ENCODE data around the gene SMPD3.

Gene SMPD3

DNA sequence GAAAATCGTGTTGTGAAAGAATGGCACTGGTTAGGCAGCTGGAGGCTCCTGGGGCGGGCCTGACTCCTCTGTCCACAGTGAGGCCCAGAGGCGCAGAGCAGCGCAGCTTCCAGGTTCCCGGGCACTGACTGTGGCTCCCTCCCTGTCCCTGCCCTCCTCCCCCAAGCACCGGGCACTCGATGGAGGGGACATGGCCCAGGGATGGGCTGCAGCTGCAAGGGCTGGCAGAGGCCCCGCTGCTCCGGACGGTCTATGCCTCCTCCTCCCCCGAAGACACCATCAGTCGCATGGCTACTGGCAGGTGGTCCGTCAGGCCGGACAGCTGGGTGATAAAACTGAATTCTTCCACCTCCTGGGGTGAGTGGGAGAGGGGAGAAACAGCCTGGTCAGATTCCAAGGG lies 87.4 kb downstream of the SMPD3 start:
- H3K4me1 ChIP-seq (ENCODE audit: control insufficient read depth, insufficient read depth, low read length, poor library complexity, severe bottlenecking): peaks cover 7% of the 10 kb centered on the region
- no peak overlapping the region for H3K4me3 ChIP-seq (ENCODE audit: extremely low read depth, insufficient read depth, low read length, poor library complexity, severe bottlenecking)
- WGBS, 2 experiments (ENCODE audit: insufficient coverage in 2 of 2): 81 to 86% methylated on average over 5 to 10 of the region's 14 CpGs
- peaks cover 21% of the 10 kb centered on the region for H3K36me3 ChIP-seq (ENCODE audit: control insufficient read depth, insufficient read depth, low read length)
- no peak overlapping the region for H3K27ac ChIP-seq (ENCODE audit: low read depth, low read length, severe bottlenecking)
- H3K9me3 ChIP-seq (ENCODE audit: control insufficient read depth, low read length): no peaks in the 10 kb centered on the region

GRCh38 chr16:68360547-68360946 lies 87.8 kb downstream of the SMPD3 start:
- no peaks in the 10 kb centered on the region for H3K9me3 ChIP-seq (ENCODE audit: control insufficient read depth, low read length)
- no peak overlapping the region for H3K27ac ChIP-seq (ENCODE audit: low read depth, low read length, severe bottlenecking)
- H3K4me1 ChIP-seq (ENCODE audit: control insufficient read depth, insufficient read depth, low read length, poor library complexity, severe bottlenecking): peaks cover 7% of the 10 kb centered on the region
- H3K36me3 ChIP-seq (ENCODE audit: control insufficient read depth, insufficient read depth, low read length): peaks cover 26% of the 10 kb centered on the region
- no peak overlapping the region for H3K4me3 ChIP-seq (ENCODE audit: extremely low read depth, insufficient read depth, low read length, poor library complexity, severe bottlenecking)
- WGBS, 2 experiments (ENCODE audit: insufficient coverage in 2 of 2): 92 to 94% methylated on average over 17 to 18 of the region's 18 CpGs

DNA sequence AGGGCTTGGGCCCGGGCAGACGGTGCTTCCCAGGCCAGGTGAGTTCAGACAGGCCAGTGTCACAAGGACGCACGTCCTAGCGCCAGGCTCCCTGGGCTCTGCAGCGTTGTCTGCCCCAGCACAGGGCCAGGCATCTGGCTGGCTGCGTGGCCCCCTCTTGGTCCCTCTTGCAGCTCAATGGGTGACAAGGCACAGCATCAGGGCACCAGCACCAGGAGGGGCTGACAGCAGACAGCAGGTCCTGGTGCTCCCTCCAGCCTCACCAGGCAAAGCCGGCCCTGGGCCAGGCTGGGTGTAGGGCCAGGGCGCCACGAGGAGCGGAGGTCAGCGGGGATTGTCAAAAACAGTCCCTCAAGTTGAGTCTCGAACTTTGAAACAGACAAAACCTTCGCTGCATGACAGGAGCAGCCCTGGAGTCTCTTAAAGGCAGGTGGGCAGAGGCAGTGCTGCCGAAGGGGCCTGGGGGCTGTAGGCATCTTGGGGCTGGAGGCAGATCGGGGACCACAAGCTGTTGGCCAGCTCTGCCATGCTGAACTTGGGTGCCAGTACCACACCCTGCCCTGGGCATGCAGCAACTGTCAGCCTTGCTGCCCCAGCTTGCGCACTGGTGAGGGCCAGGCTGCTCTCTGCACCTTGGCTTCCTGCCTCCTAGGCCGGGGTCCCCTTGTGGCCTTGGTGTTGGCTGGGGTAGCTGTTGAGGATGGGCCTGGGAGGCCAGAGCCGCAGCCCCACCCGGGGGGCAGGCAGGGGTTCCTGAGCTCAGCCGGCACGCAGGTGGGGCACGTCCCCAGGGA lies 88.7 kb downstream of the SMPD3 start:
- Histone ChIP-seq H3K4me1 (ENCODE audit: control insufficient read depth, insufficient read depth, low read length, poor library complexity, severe bottlenecking) (peaks cover 7% of the 10 kb centered on the region), H3K9me3 (ENCODE audit: control insufficient read depth, low read length) (no peaks in the 10 kb centered on the region), H3K36me3 (ENCODE audit: control insufficient read depth, insufficient read depth, low read length) (peaks cover 32% of the 10 kb centered on the region), H3K4me3 (ENCODE audit: extremely low read depth, insufficient read depth, low read length, poor library complexity, severe bottlenecking) (no peak overlapping the region), H3K27ac (ENCODE audit: low read depth, low read length, severe bottlenecking) (no peak overlapping the region)
- 93 to 97% methylated on average over 18 to 23 of the region's 23 CpGs for WGBS, 2 experiments (ENCODE audit: insufficient coverage in 2 of 2)

DNA sequence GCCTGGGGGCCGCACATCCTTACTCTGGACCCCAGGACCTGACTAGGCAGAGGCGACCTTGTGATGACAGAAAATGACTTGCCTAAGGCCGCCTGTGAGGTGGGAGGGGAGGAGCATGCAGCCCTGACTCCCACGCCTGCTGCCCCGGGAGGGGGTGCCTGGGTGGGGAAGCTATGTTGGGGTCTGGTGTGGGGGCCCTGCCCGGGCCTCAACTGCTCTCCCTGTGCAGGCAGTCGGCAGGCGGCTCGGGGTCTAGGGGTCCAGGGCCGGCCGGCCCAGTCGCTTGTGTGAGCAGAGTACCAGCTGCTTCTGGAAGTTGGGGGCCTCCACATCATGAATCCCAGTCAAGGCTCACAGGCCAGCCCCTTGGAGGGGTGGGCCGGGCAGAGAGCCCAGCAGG lies 89.4 kb downstream of the SMPD3 start:
- Histone ChIP-seq H3K9me3 (ENCODE audit: control insufficient read depth, low read length) (no peaks in the 10 kb centered on the region), H3K4me1 (ENCODE audit: control insufficient read depth, insufficient read depth, low read length, poor library complexity, severe bottlenecking) (peaks cover under 1% of the 10 kb centered on the region), H3K27ac (ENCODE audit: low read depth, low read length, severe bottlenecking) (no peak overlapping the region), H3K36me3 (ENCODE audit: control insufficient read depth, insufficient read depth, low read length) (peaks cover 38% of the 10 kb centered on the region), H3K4me3 (ENCODE audit: extremely low read depth, insufficient read depth, low read length, poor library complexity, severe bottlenecking) (no peak overlapping the region)
- 95 to 98% methylated on average over 10 to 11 of the region's 13 CpGs for WGBS, 2 experiments (ENCODE audit: insufficient coverage in 2 of 2)

- Histone ChIP-seq H3K36me3 (ENCODE audit: control insufficient read depth, insufficient read depth, low read length) (peaks cover 48% of the 10 kb centered on the region), H3K4me3 (ENCODE audit: extremely low read depth, insufficient read depth, low read length, poor library complexity, severe bottlenecking) (no peak overlapping the region), H3K4me1 (ENCODE audit: control insufficient read depth, insufficient read depth, low read length, poor library complexity, severe bottlenecking) (no peaks in the 10 kb centered on the region), H3K27ac (ENCODE audit: low read depth, low read length, severe bottlenecking) (no peak overlapping the region), H3K9me3 (ENCODE audit: control insufficient read depth, low read length) (no peaks in the 10 kb centered on the region)
- WGBS, 2 experiments (ENCODE audit: insufficient coverage in 2 of 2): 91 to 99% methylated on average over 9 of the region's 11 CpGs
Observed at GRCh38 chr16:68357923-68358322, 90.4 kb downstream of the SMPD3 start.

GRCh38 chr16:68357521-68357922 lies 90.8 kb downstream of the SMPD3 start:
- H3K4me1 ChIP-seq (ENCODE audit: control insufficient read depth, insufficient read depth, low read length, poor library complexity, severe bottlenecking): no peaks in the 10 kb centered on the region
- H3K36me3 ChIP-seq (ENCODE audit: control insufficient read depth, insufficient read depth, low read length): peaks cover 52% of the 10 kb centered on the region
- 93 to 100% methylated on average over 3 of the region's 9 CpGs for WGBS, 2 experiments (ENCODE audit: insufficient coverage in 2 of 2)
- H3K9me3 ChIP-seq (ENCODE audit: control insufficient read depth, low read length): no peaks in the 10 kb centered on the region
- no peak overlapping the region for H3K27ac ChIP-seq (ENCODE audit: low read depth, low read length, severe bottlenecking)
- H3K4me3 ChIP-seq (ENCODE audit: extremely low read depth, insufficient read depth, low read length, poor library complexity, severe bottlenecking): no peak overlapping the region

GRCh38 chr16:68356919-68357286 lies 91.4 kb downstream of the SMPD3 start:
- H3K27ac ChIP-seq (ENCODE audit: low read depth, low read length, severe bottlenecking): no peak overlapping the region
- no peak overlapping the region for H3K4me3 ChIP-seq (ENCODE audit: extremely low read depth, insufficient read depth, low read length, poor library complexity, severe bottlenecking)
- 95 to 100% methylated on average over 3 to 4 of the region's 5 CpGs for WGBS, 2 experiments (ENCODE audit: insufficient coverage in 2 of 2)
- peaks cover 58% of the 10 kb centered on the region for H3K36me3 ChIP-seq (ENCODE audit: control insufficient read depth, insufficient read depth, low read length)
- no peaks in the 10 kb centered on the region for H3K9me3 ChIP-seq (ENCODE audit: control insufficient read depth, low read length)
- no peaks in the 10 kb centered on the region for H3K4me1 ChIP-seq (ENCODE audit: control insufficient read depth, insufficient read depth, low read length, poor library complexity, severe bottlenecking)

DNA sequence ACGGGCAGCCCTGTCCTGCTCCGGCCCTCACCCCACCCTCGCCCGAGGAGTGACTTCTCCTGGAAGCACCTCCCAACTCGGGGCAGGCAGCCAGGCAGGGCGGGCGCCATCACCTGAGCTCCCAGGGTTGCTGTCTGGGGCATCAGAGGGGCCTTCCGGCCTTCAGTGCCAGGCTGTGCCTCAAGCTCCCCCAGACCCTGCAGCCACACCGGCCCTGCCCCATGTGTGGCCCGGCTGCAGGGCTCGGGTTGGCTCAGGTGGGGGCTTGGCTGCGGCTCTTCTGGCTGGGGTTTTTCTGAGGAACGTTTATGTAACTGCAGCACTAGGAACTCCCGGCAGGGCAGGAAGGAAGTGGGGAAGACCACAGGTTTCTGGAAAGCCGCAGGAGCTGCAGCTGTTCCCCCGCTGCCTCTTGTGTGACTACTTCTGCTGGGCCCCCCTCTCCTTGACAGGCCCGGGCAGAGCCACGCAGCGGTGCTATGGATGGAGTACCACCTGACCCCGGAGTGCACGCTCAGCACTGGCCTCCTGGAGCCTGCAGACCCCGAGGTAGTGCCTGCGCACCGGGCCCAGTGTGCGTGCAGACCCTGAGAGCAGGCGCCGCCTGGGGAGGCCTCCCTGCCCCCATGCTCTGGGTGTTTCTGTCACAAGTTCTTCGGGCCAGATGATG lies 91.9 kb downstream of the SMPD3 start:
- Histone ChIP-seq H3K9me3 (ENCODE audit: control insufficient read depth, low read length) (no peaks in the 10 kb centered on the region), H3K27ac (ENCODE audit: low read depth, low read length, severe bottlenecking) (no peak overlapping the region), H3K36me3 (ENCODE audit: control insufficient read depth, insufficient read depth, low read length) (peaks cover 62% of the 10 kb centered on the region), H3K4me1 (ENCODE audit: control insufficient read depth, insufficient read depth, low read length, poor library complexity, severe bottlenecking) (no peaks in the 10 kb centered on the region), H3K4me3 (ENCODE audit: extremely low read depth, insufficient read depth, low read length, poor library complexity, severe bottlenecking) (no peak overlapping the region)
- 95 to 96% methylated on average over 23 to 26 of the region's 28 CpGs for WGBS, 2 experiments (ENCODE audit: insufficient coverage in 2 of 2)

DNA sequence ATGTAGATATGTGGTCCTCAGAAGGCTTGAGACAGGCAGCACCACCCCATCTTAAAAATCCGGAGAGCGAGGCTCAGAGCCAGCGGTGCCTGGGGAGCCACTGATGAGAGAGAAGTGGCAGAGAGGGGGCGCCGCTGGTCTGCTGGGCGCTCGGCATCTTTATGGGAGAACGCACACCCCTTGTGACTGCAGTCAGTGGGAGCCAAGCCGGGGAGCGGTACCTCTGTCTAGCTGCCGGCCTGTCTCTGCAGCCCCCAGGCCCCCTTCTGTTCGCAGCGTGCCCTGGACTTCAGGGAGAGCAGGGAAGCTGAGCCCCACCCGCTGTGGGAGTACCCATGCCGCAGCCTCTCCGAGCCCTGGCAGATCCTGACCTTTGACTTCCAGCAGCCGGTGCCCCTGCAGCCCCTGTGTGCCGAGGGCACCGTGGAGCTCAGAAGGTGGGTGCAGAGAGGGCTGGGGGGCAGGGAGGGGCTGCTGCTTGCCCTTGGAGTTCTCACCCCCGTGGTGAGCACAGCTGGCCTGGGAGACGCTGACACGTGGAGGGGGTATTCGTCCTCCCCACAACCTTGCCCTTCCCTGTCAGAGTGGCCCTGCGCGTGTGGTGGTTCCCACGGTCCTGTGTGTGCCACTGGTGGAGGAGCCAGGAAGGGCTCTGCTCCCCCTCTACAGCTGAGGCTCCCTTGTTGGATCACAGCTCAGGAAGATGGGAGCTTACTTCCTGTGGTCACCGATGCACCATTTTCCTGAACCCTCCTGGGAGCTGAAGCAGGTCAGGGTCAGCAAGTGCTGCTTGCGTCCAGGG lies 92.7 kb downstream of the SMPD3 start:
- Histone ChIP-seq H3K4me1 (ENCODE audit: control insufficient read depth, insufficient read depth, low read length, poor library complexity, severe bottlenecking) (no peaks in the 10 kb centered on the region), H3K4me3 (ENCODE audit: extremely low read depth, insufficient read depth, low read length, poor library complexity, severe bottlenecking) (no peak overlapping the region), H3K9me3 (ENCODE audit: control insufficient read depth, low read length) (no peaks in the 10 kb centered on the region), H3K27ac (ENCODE audit: low read depth, low read length, severe bottlenecking) (no peak overlapping the region), H3K36me3 (ENCODE audit: control insufficient read depth, insufficient read depth, low read length) (peaks cover 67% of the 10 kb centered on the region)
- 91 to 96% methylated on average over 24 of the region's 28 CpGs for WGBS, 2 experiments (ENCODE audit: insufficient coverage in 2 of 2)

GRCh38 chr16:68354816-68355215 lies 93.5 kb downstream of the SMPD3 start:
- H3K36me3 ChIP-seq (ENCODE audit: control insufficient read depth, insufficient read depth, low read length): peaks cover 75% of the 10 kb centered on the region
- H3K9me3 ChIP-seq (ENCODE audit: control insufficient read depth, low read length): no peaks in the 10 kb centered on the region
- WGBS, 2 experiments (ENCODE audit: insufficient coverage in 2 of 2): 95% methylated on average over 9 of the region's 9 CpGs
- H3K4me1 ChIP-seq (ENCODE audit: control insufficient read depth, insufficient read depth, low read length, poor library complexity, severe bottlenecking): no peaks in the 10 kb centered on the region
- H3K27ac ChIP-seq (ENCODE audit: low read depth, low read length, severe bottlenecking): no peak overlapping the region
- no peak overlapping the region for H3K4me3 ChIP-seq (ENCODE audit: extremely low read depth, insufficient read depth, low read length, poor library complexity, severe bottlenecking)

All from mesodermal cell (in vitro differentiated cells).